22Rv1 (cell line): ENCODE measurements around the gene XRCC4.

Experiments used
- H3K27ac ChIP-seq: fragments of 450-650 bp; 2 replicates; pipeline ENCODE4 v1.5.1; 2017
- ZFX ChIP-seq: fragments of 450-650 bp; IDR thresholded peaks from 2 replicates; pipeline ENCODE4 v1.6.1; 2017; ENCODE audit warnings: antibody characterized with exemption, borderline replicate concordance
- TF ChIP-seq, protein P1 (sequence below): fragments of 450-650 bp; IDR thresholded peaks from 2 replicates; pipeline ENCODE4 v1.5.1; 2017; ENCODE audit warnings: mild to moderate bottlenecking

The XRCC4 gene

DNA sequence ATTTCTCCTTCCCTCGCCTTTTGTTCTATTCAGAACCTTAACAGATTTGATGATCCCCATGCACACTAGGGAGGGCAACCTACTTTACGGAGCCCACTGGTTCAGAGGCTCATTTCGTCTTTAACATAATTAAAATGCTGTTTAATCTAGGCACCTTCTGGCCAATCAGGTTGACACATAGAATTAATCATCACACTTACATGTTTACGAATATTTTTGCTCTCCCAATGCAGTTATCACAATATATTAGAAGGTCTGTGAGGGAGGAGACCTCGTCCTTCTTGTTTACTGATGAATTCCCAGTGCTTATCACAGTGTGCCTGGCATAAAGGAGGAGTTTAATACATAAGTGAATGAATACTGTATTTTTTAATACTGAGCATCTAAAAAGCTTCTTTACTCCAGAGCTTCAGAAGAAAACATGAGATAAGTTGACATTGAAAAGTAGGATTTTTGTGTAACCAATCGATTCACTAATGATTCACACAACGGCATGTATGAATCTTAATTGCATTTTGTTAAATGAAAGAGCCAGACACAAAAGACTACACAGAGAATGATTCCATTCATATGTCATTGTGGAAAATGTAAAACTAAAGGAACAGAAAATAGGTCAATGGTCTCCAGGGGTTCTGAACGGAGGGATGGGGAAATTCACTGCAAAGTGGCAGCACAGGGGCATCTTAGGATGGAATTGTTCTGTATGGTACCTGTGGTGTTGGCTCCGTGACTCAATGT is 315.6 kb downstream of the XRCC4 start:
- TF ChIP-seq, protein P1, sequence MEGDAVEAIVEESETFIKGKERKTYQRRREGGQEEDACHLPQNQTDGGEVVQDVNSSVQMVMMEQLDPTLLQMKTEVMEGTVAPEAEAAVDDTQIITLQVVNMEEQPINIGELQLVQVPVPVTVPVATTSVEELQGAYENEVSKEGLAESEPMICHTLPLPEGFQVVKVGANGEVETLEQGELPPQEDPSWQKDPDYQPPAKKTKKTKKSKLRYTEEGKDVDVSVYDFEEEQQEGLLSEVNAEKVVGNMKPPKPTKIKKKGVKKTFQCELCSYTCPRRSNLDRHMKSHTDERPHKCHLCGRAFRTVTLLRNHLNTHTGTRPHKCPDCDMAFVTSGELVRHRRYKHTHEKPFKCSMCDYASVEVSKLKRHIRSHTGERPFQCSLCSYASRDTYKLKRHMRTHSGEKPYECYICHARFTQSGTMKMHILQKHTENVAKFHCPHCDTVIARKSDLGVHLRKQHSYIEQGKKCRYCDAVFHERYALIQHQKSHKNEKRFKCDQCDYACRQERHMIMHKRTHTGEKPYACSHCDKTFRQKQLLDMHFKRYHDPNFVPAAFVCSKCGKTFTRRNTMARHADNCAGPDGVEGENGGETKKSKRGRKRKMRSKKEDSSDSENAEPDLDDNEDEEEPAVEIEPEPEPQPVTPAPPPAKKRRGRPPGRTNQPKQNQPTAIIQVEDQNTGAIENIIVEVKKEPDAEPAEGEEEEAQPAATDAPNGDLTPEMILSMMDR, result no peak
- no peak overlapping the region for H3K27ac ChIP-seq

DNA sequence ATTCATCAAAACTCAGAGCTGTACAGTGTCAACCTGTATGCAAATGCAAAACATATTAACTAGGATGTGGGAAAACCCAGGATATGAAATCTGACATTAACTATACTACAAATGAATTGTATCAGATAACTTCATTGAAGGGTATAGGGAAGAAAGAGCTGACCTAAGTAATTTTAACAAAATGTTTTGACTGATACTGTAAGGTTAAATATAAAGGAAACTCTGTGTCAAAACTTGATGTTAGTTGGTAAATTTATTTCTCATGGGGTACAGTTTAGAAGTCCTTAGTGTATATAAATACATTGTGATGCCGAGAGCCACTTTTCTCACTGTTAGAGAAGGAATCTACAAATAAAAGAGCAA is 316.1 kb downstream of the XRCC4 start:
- TF ChIP-seq ZFX, result no peak
- TF ChIP-seq, protein P1, result no peak

DNA sequence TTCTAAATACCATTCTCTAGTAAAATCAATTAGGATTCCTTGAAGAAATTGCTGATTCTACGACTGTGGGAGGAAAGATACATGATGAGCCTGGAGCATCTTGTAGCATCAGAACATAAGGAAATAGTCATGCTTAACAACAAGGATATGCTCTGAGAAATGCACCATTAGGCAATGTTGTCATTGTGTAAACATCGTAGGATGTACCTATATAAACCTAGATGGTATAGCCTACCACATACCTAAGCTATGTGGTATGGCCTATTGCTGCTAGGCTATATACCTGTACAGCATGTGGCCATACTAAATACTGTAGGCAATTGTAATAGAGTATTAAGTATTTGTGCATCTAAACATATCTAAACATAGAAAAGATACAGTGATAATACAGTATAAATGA is 316.8 kb downstream of the XRCC4 start:
- no peak overlapping the region for H3K27ac ChIP-seq
- TF ChIP-seq ZFX, result no peak
- TF ChIP-seq, protein P1, result no peak

More for the DNA sequence above, 316.1 kb downstream of the XRCC4 start:
- H3K27ac ChIP-seq, result no peak overlapping the region

DNA sequence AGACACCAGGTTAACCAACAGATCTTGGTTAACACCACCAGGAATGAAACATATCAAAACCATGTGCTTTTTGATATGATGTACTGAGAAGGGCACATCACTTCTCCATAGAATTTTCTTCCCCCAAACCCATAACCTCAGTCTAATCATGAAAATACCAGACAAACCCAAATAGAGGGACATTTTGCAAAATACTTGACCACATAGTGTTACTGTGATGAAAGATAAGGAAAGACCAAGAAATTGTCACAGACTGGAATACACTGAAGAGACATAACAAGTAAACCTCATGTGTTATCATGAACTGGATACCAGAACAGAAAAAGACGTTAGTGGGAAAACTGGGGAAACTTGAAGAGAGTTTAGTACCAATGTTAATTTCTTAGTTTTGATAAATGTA is 319.3 kb downstream of the XRCC4 start:
- no peak for TF ChIP-seq ZFX
- TF ChIP-seq, protein P1, result no peak
- no peak overlapping the region for H3K27ac ChIP-seq

DNA sequence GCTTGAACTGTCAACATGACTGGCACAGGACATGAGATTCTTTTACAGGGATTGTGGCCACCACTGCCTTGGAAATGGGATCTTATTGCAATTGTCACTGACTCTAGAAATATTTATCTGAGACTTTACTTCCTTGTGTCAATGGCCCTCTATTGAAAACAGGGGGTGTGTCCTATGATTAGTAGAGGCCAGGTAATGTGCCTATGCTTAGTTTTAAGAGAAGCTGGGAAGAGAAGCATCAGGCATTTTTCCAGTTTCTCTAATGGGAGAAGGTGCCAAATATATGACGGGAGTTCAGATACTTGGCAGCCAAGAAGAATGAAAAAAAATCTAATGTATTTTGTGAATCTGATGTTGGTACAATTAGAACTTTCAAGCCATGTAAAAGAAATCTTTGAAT is 320.3 kb downstream of the XRCC4 start:
- TF ChIP-seq ZFX, result no peak
- TF ChIP-seq, protein P1, result no peak
- H3K27ac ChIP-seq, result no peak overlapping the region

DNA sequence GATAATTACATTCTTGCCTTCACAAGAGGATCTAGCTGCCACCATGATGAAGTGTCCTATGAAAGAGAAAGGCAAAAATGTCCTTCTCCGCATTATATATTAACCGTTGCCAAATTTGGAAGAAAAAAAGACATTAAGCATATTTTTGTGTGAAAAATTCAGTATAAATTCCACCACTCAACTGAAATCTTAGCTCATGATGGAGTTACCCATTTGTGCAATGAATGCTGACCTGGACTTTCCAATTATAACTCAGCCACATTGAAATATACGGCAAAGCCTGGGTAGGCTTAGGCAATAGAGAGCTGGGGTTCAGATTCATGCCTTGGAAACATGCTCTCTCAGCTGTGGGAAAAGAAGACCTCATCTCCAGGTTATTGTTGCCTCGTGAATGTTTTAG is 322.9 kb downstream of the XRCC4 start:
- TF ChIP-seq, protein P1, result no peak
- TF ChIP-seq ZFX, result no peak
- H3K27ac ChIP-seq, result no peak overlapping the region

DNA sequence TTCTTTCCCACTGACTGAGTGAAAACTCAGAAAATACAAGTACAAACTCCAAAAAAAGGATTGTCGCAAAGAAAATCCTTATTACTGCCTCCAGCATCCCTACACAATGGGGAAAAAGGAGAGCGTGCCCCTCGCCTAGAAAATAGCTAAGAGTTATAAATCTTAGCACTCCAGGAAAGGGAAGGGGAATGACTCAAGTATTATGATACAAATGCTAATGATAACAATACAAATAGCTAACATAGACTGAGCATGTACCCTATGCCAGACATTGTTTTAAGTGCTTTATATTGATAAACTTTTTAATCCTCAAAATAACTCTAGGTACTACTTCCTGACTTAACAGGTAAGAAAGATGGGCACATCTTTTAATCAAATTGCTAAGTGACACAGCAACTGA is 323.4 kb downstream of the XRCC4 start:
- no peak overlapping the region for H3K27ac ChIP-seq
- TF ChIP-seq, protein P1, result no peak
- TF ChIP-seq ZFX, result no peak
